ACHN (cell line): ENCODE measurements around the gene DOK7.
A peak's percentile ranks its signal among the peaks of the same experiment; 100 is the strongest.

Experiments used
- DNase-seq: peaks from one replicate; pipeline ENCODE4 v3.0.0-alpha.2; 2015
- in situ Hi-C: cut with HindIII; loops from 2 replicates; pipeline ENCODE4 v1.10.0; 2017; ENCODE audit warnings: low sequenced_read_pairs, low pct_ligation_motif_present, low pct_unique_long_range_greater_than_20kb

DOK7 gene

GRCh38 chr4:3470244-3471097, 7.4 kb downstream of the DOK7 start:
- no peak for DNase-seq
- in situ Hi-C loops: no loop called here

DNA sequence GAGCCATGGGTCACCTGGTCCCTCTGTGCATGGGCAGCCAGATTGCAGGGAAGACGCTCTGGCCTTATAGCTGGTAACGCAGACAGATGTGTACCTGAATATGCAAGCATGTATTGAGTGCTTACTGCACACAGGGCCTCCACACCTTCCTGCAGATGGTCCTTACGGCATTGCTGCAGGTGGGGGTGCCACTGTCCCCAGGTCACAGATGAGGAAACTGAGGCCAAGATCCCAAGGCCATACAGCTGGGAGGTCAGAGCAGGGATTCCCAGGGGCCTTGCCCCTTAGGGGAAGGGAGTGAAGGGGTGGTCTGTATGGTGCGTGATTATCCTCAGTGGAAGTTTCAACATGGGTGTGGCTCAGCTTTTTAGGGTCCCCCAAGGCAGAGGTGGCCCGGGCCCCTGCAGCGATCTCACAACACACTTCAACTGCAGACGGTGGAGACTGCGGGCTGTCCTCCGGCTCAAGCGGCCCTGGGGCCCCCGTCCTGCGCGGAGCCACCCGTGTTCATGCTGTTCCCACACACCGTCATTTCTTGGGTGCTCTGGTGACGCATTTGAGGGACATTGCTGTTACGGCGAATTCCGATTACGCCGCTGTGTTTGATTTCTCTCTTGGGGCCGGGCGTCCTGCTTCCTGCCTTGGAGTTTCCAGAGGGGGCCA, 8.1 kb downstream of the DOK7 start:
- DNase-seq: no peak
- in situ Hi-C loops: no loop called here

DNA sequence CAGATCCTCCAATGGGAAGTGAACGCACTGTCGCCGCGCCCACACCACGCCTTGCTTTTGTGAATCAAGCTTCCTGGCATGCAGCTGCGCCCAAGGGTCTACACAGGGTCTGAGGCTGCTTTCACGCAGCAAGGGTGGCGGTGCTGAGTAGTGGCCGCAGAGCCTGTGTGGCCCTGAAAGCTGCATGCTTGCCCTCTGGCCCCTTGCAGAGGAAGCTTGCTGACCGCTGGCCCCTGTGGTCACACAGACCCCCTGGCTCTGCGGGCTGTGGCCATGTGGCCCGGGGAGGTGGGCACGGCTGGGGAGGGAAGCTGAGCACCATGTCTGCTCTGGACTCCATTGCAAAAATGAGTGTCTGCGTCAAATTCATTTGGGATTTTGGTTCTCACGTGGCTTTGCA, 8.8 kb downstream of the DOK7 start:
- no peak for DNase-seq
- in situ Hi-C loops: no loop called here

GRCh38 chr4:3472411-3473141, 9.5 kb downstream of the DOK7 start:
- in situ Hi-C loops: no loop called here
- DNase-seq: no peak

DNA sequence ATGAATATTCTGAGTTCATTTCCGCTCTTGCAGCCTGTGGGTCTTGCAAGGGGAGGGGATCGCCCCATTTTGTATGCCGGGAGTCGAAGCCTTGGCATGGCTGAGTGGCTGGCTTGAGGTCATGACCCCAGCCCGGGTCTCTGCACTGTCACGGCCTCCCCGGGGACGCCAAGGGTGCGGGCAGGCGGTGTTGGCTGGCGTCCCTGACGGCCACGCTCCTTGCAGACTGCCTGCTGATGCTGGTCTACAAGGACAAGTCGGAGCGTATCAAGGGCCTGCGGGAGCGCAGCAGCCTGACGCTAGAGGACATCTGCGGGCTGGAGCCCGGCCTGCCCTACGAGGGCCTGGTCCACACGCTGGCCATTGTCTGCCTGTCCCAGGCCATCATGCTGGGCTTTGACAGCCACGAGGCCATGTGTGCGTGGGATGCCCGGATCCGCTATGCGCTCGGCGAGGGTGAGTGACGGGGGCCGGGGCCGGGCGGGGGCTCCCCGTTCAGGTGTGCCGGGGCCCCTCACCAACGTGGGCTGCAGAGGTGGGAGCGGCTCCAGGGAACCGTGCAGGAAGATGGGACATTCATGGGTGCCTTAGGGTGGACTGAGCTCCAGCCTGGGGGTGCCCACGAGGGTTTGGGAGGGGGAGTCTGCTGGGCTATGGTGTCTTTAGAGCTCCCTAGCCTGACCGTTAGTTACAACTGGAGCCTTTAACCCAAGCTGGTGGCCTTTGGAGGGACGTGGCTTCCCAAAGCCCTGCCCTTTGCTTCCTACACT, 10.3 kb downstream of the DOK7 start:
- no peak for DNase-seq
- in situ Hi-C loops: no loop called here

DNA sequence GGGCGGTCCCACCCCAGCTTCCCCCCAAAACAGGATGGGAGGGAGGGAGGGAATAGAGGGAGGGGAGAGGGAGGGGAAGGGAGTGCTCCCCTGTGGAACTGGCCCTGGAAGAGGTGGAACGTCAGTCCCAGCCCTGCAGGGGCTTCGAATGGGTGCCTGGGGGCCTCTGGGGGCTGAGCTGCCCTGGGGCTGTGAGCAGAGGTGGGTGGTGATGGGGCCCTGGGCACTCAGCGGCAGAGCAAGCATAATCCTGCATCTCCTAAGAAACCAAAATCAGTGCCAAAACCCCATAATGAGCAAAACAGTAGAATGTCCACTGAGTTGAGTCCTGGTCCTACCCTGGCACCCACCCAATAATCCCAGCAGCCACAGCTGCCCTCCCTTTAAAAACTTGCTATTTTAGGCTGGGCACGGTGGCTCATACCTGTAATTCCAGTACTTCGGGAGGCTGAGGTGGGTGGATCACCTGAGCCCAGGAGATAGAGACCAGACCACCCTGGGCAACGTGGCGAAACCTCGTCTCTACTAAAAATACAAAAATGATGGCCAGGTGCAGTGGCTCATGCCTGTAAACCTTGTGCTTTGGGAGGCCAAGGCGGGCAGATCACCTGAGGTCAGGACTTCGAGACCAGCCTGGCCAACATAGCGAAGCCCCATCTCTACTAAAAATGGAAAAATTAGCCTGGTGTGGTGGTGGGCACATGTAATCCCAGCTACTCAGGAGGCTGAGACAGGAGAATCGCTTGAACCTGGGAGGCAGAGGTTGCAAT, 11.1 kb downstream of the DOK7 start:
- DNase-seq: no peak
- in situ Hi-C loops: no loop called here

GRCh38 chr4:3475041-3475712, 12.1 kb downstream of the DOK7 start:
- no peak for DNase-seq
- in situ Hi-C loops: no loop called here

- no peak for DNase-seq
- in situ Hi-C loops: no loop called here
Observed at GRCh38 chr4:3475713-3476260, 12.7 kb downstream of the DOK7 start.

GRCh38 chr4:3476341-3476747, 13.2 kb downstream of the DOK7 start:
- no peak for DNase-seq
- in situ Hi-C loops: no loop called here

DNA sequence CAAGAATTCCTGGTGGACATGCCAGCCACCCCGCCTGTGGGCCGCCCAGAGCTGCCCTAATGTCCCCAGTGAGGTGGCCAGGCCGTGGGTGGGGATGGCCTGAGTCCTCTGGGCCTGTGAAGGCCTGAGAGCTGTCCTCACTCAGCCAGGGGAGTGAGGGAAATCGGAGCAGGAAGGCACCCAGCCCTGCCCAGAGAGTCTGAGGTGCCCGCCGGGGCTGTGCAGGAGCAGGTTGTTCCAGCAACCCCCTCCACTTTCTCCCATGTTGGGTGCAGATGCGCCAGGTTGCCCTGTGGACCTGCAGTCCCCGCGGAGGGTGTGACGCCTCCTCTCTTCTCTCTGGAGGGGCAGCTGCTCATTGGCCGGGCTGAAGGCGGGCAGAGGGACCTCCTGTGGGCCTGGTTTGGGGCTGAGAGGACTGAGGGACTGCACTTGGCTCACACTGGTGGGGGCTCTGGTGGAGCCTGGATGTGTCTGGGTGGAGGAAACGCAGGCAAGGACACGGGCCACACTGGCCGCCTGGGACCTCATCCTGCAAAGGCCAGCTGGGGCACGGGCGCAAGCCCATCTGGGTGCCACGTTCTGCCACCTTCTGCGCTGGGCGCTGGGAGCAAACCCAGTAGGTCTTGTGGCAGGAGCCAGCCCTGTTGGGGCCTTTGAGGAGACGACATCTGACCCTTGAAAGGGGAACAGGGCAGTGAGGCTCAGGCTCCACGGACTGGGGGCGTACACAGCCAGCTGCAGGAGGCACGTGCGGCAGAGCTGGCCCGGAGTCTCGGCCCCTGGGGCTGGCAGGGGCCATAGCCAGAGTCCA, 14.0 kb downstream of the DOK7 start:
- DNase-seq: no peak
- in situ Hi-C loops: no loop called here

DNA sequence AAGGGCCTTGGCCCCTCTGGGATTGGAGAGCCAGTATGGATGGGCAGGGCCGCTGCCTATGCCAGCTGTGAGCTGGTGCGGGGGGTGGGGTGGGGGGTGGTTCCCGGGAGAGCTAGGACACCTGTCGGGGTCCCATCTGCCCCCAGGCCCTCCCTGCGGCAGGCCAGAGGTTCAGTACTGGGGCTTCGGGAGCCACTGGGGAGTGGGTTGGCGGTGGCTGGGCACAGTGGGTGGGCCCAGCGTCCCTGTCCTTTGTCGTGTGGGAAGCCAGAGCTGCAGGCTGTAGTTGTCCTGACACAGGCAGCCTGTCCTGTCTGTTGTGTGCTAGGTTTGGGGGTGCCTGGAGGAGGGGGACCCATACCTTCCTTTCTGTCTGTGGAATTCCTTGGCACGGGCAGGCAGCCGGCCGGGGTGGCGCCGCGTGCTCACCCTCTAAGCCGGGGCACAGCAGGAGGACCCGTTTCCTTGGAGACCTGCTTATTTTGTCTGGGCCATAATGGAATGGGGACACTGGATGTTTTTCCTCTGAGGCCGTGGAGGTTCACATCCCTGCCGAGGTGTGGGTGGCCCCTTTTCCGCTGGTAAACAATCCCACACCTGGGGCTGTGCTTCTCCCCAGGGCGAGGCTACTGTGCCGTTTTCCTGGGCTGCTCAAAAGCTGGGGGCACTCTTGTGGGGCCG, 14.8 kb downstream of the DOK7 start:
- DNase-seq: no peak
- in situ Hi-C loops: no loop called here

- in situ Hi-C loops: no loop called here
- DNase-seq: no peak
Observed at GRCh38 chr4:3478446-3479357, 15.6 kb downstream of the DOK7 start.

DNA sequence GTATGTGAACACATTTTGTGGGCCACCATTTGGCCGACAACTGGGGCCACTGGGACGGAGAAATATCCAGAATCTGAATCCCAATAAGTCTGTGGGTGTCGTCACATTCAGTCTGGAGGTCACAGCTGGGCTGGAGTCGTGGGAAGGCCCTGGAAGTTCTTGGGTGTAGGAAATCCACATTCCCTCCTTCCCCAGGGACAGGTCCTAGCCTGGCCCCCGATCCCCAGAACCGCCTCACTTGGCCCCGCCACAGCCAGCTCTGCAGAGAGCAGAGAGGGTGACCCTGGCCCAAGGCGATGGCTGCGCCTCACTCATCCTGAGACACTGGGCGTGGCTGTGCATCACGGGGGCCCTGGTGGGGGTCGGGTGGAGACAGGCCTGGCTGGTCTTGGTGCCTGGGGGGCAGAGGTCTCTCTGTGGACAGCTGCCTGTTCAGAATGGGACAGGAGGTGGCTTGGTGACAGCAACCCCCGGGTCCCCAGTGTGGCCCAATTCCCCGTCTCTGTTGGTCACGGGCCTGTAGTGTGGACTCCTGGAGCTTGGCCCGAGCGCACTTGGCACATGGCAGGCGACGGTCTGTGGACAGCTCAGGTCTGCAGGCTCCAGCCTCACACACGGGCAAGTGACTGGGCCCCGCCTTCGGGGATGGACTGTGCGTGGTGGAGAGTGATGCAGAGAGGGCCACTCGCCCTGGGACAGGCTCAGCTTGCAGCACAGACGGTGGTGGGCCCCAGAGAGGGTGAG, 16.4 kb downstream of the DOK7 start:
- no peak for DNase-seq
- in situ Hi-C loops: no loop called here

DNA sequence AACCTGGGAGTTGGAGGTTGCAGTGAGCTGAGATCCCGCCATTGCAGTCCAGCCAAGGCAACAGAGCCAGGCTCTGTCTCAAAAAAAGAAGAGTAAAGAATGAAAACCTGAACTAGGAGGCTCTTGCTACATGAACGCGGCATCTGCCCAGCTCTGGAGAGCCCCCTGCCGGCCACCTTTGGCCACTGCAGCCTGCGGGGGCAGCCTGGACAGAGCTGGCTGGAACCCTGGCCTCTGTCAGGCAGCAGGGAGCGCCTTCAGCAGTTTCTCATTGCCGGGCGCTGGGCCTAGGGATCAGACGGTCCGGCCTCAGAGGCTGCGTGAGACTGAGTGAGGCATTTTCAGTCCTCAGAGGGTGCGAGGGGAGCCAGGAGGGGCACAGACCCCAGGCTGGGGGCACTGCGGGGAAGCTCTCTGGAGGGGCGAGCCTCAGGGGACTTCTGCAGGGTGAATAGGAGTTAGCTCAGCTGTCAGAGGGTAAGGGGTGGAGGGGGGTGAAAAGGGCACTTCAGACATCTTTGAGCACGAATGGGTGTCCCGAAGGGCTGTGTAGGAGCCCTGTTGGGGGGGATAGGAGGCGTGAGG, 17.5 kb downstream of the DOK7 start:
- in situ Hi-C loops: no loop called here
- peak; percentile 78 for DNase-seq
